HG03108 (cell line): ENCODE results near the gene RCAN1.

Experiments
- ATAC-seq: cut with Tn5 transposase; IDR thresholded peaks from one replicate; pipeline ENCODE4 v1.9.1; 2021; ENCODE audit warnings: moderate library complexity; ENCODE audit not compliant: unreplicated experiment

RCAN1 gene

DNA sequence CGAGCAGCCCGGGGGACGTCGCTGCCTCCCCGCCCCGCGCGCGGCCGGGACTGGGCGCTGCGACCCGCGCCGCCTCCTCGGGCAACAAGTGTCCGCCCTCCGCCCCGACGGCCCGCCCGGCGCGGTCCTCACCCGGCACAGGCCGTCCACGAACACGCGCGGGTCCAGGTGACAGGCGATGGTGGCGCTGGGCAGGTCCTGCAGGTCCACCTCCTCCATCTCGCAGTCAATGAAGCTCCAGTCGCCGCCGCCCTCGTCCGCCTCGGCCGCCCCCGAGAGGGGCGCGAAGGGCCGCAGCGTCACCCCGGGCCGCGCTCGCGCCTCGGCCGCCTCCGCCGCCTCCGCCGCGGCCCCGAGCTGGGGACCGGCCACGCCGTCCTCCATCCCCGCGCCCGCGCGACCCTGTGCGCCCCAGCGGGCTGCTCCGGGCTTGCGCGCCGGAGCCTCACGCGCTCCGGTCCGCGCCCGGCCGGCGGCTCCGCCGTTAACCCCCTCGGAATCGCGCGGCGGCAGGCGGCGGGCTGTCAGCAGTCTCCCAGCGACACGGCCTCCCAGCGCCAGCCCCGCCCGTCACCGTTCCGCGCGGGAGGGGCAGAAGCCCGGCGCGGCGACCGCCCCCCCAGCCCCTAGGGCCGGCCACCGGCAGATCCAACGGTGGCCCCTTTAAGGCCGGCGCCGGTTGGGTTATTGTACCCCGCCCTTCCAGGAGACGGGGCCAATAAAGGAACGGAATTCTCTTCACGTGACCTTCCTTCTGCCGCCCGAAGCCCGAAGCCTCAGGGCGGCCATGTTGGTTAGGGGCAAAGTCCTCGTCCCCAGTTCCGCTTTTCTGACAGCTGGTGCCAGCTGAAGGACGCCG, at the start of gene RCAN1:
RCAN1 (minus strand) TSS at position 486 of the 859 bp plus-strand sequence; CDS start at position 384, 102 bp downstream.
- peak; percentile 96 for ATAC-seq

DNA sequence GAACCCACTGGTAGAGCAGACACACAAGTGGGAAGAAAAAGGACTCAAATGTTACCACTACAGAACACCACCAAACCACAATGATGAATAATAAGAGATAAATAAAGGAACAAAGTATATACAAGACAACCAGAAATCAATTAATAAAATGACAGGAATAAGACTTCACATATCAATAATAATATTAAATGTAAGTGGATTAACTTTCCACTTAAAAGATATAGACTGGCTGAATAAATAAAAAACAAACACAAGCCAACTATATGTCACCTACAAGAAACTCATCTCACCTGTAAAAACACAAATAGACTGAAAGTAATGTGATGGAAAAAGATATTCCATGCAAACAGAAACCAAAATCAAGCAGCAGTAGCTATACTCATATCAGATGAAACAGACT, 46.9 kb upstream of the RCAN1 start:
- ATAC-seq = no peak

GRCh38 chr21:34653522-34653921, 38.6 kb upstream of the RCAN1 start:
- no peak for ATAC-seq

GRCh38 chr21:34651642-34652041, 36.7 kb upstream of the RCAN1 start:
- ATAC-seq = no peak

- ATAC-seq = no peak
These were observed 36.0 kb upstream of the RCAN1 start for GRCh38 chr21:34650861-34651431.

GRCh38 chr21:34649400-34649799, 34.5 kb upstream of the RCAN1 start:
- ATAC-seq = no peak

DNA sequence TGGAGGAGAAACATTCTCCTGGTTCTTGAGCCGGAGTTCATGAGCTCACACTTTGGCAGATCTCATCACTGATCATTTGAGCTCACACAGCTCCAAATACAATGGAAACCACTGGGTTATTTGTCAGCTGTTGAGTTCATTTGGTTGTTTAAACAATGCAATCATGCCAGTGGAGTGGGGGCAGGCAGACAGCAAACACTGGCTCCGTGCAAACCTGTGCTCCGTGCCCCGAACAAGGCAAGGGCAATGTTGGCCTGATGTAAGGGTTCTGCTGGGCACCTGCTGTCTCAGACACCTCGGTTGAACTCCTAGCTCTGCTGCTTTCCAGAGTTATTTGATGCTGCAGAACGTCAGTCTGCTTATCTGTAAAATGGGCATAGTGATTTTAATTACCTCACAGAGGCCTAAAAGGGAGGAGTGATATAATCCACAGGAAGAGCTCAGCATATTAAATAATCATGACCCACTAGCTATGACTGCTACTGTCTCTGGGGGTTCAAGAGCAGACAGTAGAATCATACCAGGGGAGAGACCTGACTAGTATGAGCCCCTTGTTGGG, 33.9 kb upstream of the RCAN1 start:
- ATAC-seq = no peak

GRCh38 chr21:34647555-34647954, 32.6 kb upstream of the RCAN1 start:
- ATAC-seq = no peak

- no peak for ATAC-seq
These were observed 29.9 kb upstream of the RCAN1 start for GRCh38 chr21:34644825-34645224.

DNA sequence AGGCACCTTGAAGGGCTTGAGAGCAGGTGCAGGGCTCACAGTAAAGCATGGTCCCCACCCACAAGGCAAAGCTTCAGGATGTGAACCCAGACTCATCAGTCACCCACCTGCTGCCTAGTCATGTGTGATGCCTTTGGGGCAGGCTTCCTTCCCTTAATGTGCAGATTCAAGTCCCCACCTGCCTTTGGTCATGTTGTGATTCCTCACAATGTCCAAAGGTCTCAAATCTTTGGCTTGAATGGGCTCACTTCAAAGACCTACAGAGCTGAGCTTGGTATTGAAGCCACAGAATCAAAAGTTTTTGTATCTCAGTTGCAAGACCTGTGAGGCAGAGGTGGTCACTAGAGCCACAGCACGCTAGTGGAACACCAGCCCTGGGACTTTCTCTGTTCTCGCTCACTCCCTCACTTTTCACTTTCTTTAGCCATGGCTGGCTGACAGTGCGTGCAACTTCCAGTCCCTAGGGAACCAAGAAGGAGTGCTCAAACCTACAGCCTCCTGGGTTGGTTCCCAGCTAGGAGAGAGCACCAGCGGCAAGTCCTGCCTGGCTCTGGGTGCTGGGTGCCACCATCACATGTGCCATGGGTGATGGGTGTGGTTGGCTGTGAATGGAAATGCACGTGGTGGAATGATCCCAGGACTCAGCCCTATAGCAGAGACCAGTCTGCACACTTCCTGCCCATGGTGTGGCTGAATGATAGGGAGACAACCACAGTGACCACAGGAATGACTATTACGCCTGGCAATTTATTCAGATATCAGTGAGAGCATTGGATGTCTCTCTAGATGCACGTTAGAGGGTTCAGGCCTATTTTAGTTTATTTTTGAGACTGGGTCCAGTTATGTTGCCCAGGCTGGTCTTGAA, 27.5 kb upstream of the RCAN1 start:
- peak; percentile 58 for ATAC-seq

DNA sequence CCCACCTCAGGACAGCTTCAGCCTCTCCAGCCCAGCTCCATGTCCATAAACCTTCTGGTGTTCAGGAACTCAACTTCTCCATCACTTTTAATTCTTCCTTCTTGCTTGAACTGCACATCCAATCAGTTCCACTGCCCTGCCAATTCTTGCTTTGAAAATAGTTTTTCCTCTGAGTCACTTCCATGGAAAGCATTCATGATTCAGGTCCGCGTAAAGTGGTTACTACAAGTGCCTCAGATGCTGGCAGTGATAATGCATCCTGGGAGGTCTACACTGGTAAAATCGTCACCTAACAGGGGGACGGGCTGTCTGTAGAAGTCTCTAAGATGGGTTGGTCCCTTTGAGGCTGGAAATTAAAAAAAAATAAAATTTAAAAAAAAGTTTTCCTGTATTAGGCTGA, 25.9 kb upstream of the RCAN1 start:
- ATAC-seq = no peak

DNA sequence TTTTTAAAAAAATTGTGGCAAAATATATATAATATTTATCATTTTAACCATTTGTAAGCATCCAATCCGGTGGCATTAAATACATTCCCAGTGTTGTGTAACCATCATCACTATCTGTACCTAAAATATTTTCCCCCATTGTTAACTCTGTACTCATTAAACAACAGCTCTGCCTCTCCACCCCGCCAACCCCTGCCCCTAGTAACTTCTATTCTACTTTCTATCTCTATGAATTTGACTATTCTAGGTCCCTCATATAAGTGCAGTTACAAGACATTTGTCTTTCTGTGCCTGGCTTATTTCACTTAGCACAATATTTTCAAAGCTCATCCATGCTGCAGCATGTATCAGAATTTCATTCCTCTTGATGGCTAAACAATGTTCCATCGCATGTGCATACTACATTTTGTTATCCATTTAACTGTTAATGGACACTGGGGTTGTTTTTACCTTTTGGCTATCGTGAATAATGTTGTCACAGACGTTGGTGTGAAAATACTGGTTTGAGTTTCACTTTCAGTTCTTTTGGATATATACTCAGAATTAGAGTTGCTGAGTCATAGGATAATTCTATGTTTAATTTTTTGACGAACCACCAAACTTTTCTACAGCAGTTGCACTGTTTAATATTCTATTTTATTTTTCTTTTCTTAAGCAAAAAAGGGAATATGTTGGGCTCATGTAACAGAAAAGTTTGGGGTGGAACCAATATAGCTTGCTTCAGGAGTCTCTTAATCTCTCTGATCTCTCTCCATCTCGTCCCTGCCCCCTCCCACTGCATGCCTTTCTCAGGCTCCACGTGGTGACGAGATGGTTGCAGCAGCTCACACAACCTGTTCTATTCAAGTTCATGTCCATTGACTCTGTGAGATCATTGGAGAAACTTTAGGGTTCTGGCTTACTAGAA, 25.2 kb upstream of the RCAN1 start:
- ATAC-seq = no peak

- no peak for ATAC-seq
These were observed 24.3 kb upstream of the RCAN1 start for GRCh38 chr21:34639250-34639649.

GRCh38 chr21:34636961-34637360, 22.0 kb upstream of the RCAN1 start:
- no peak for ATAC-seq

GRCh38 chr21:34635307-34635706, 20.4 kb upstream of the RCAN1 start:
- ATAC-seq = no peak

DNA sequence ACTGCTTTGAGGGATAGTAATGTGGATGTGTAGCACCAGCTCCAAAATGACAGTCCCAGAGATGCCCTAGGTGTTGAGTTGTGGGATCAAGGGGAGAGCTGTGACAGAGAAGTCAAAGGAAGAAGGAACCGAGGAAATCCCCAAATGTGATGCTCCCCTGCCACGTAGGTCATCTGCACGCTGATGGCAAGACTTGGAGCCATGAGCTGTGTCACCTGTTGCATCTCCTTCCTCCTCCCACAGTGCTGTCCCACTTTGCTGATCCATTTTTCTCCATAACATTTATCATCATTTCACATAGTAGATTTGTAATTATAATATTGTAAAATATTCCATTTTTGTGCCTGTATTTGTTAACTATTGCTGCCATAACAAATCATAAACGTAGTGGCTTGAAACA, 17.6 kb upstream of the RCAN1 start:
- ATAC-seq = no peak

- no peak for ATAC-seq
These were observed 15.7 kb upstream of the RCAN1 start for GRCh38 chr21:34630536-34631143.

GRCh38 chr21:34626131-34626530, 11.2 kb upstream of the RCAN1 start:
- ATAC-seq = no peak

- ATAC-seq = no peak
These were observed 10.2 kb upstream of the RCAN1 start for GRCh38 chr21:34625030-34625593.
